HepG2 (cell line): ENCODE results near the gene ELMO2. TPM values are rescaled to one million over a fixed set of nuclear protein-coding genes. Genes with fewer than 3 reads are reported as not detected.
A peak's percentile ranks its signal among the peaks of the same experiment; 100 is the strongest.

Experiments used
- AGO2 ChIP-seq: fragments of 200-400 bp; formaldehyde crosslinking; optimal IDR thresholded peaks from 2 replicates; pipeline ENCODE3; 2017; ENCODE audit warnings: mild to moderate bottlenecking, low read depth, low read length, moderate library complexity
- BATF2 ChIP-seq: sonication (generic); formaldehyde crosslinking; IDR thresholded peaks from 2 replicates; pipeline ENCODE4 v1.8.0; 2022; ENCODE audit warnings: mild to moderate bottlenecking, missing genetic modification reagents, moderate library complexity
- HNF1B ChIP-seq: sonication (generic); formaldehyde crosslinking; IDR thresholded peaks from 2 replicates; pipeline ENCODE4 v1.5.1; 2020; ENCODE audit warnings: mild to moderate bottlenecking, moderate library complexity, missing genetic modification reagents
- RAD21 ChIP-seq: fragments of 450-650 bp; formaldehyde crosslinking; IDR thresholded peaks from 2 replicates; pipeline ENCODE4 v1.5.0; 2020; ENCODE audit warnings: mild to moderate bottlenecking
- REST ChIP-seq, 2 experiments: IDR thresholded peaks; 2 replicates each; pipeline ENCODE4 v1.6.1; 2011 to 2012; ENCODE audit warnings: low read length in 2 of 2, borderline replicate concordance in 1 of 2, low read depth in 1 of 2, mild to moderate bottlenecking in 1 of 2, moderate library complexity in 1 of 2
- USF2 ChIP-seq, 2 experiments: sonication (generic) in 1 of 2; formaldehyde crosslinking in 1 of 2; IDR thresholded peaks; 2 replicates each; pipeline versions ENCODE4 v1.5.1 to v1.6.1; 2011 to 2020; ENCODE audit warnings: borderline replicate concordance in 1 of 2, low read depth in 1 of 2, low read length in 1 of 2, mild to moderate bottlenecking in 1 of 2, missing genetic modification reagents in 1 of 2, moderate library complexity in 1 of 2
- ZNF101 ChIP-seq: sonication (generic); formaldehyde crosslinking; IDR thresholded peaks from 2 replicates; pipeline ENCODE4 v1.4.0; 2020; ENCODE audit warnings: mild to moderate bottlenecking, low read depth, missing genetic modification reagents, borderline replicate concordance
- ZNF207 ChIP-seq: fragments of 450-650 bp; IDR thresholded peaks from 2 replicates; pipeline ENCODE4 v1.6.1; 2016; ENCODE audit warnings: antibody characterized with exemption, borderline replicate concordance
- ZNF44 ChIP-seq: sonication (generic); formaldehyde crosslinking; IDR thresholded peaks from 2 replicates; pipeline ENCODE4 v1.5.1; 2020; ENCODE audit warnings: mild to moderate bottlenecking, missing genetic modification reagents
- ZNF460 ChIP-seq: sonication (generic); formaldehyde crosslinking; IDR thresholded peaks from 2 replicates; pipeline ENCODE4 v1.5.1; 2020; ENCODE audit warnings: missing genetic modification reagents, mild to moderate bottlenecking, borderline replicate concordance
- ZNF570 ChIP-seq: sonication (generic); formaldehyde crosslinking; IDR thresholded peaks from 2 replicates; pipeline ENCODE4 v1.4.0; 2020; ENCODE audit warnings: mild to moderate bottlenecking, missing genetic modification reagents, borderline replicate concordance
- ZNF724P ChIP-seq: sonication (generic); formaldehyde crosslinking; IDR thresholded peaks from 2 replicates; pipeline ENCODE4 v1.8.0; 2022; ENCODE audit warnings: missing genetic modification reagents, borderline replicate concordance
- ZNF782 ChIP-seq: sonication (generic); formaldehyde crosslinking; IDR thresholded peaks from 2 replicates; pipeline ENCODE4 v1.4.0; 2020; ENCODE audit warnings: missing genetic modification reagents, mild to moderate bottlenecking, borderline replicate concordance
- ZUFSP ChIP-seq: sonication (generic); formaldehyde crosslinking; IDR thresholded peaks from 2 replicates; pipeline ENCODE4 v1.9.0; 2021; ENCODE audit warnings: missing genetic modification reagents, mild to moderate bottlenecking, borderline replicate concordance
- polyA plus RNA-seq, 8 experiments: library from polyadenylated mRNA; depleted of rRNA in 3 of 8; stranded (reverse) in 7 of 8; unstranded in 1 of 8; fragments of >200 nt; fragmentation: Illumina TruSeq in 4 of 8; extraction: Trizol in 4 of 8; gene quantifications; 2 replicates each; pipeline versions ENCODE4 v1.2.1 to v1.2.3, GENCODE V29; 2011 to 2016; ENCODE audit warnings: low read depth in 4 of 8, missing spikeins in 1 of 8, mixed read lengths in 1 of 8; ENCODE audit not compliant: insufficient read depth in 1 of 8
- total RNA-seq, 5 experiments: library from RNA; depleted of rRNA; stranded (reverse); fragments of >200 nt; fragmentation: Illumina TruSeq; extraction: Trizol; gene quantifications; 2 replicates each; pipeline ENCODE4 v1.2.3, GENCODE V29; 2016; ENCODE audit warnings: low read depth in 1 of 5

Gene ELMO2
- total and polyA plus RNA-seq, 2 of the 13 experiments (the other 11 are each of a cell fraction or from before 2014, with no cell fraction given): 30.6 to 35.7 TPM

- no peak for TF ChIP-seq HNF1B (CRISPR knock-in tag)
- no peak for TF ChIP-seq ZNF570 (CRISPR knock-in tag)
- no peak for TF ChIP-seq ZUFSP (CRISPR knock-in tag)
- no peak for TF ChIP-seq ZNF101
- no peak for TF ChIP-seq USF2 (IDR thresholded peaks at IDR 0.05; ENCODE audit: low read depth, low read length)
- TF ChIP-seq USF2 (CRISPR knock-in tag; IDR thresholded peaks at IDR 0.05; ENCODE audit: borderline replicate concordance): no peak
- TF ChIP-seq AGO2: peak; percentile 94
- no peak for TF ChIP-seq ZNF207
- TF ChIP-seq ZNF460 (CRISPR knock-in tag): no peak
- TF ChIP-seq BATF2: no peak
- TF ChIP-seq ZNF782 (CRISPR knock-in tag): no peak
- TF ChIP-seq ZNF44 (CRISPR knock-in tag): no peak
- TF ChIP-seq REST (IDR thresholded peaks at IDR 0.05; ENCODE audit: borderline replicate concordance in 1 of 2, low read depth in 1 of 2, low read length in 2 of 2): no peak
- no peak for TF ChIP-seq RAD21 (CRISPR knock-in tag)
- TF ChIP-seq ZNF724P (CRISPR knock-in tag): no peak
Observed at GRCh38 chr20:46350201-46350985, 56.0 kb downstream of the ELMO2 start (continued).
